IMR-90 (cell line): Measurements from ENCODE around the gene DDX42. TPM values are rescaled to one million over a fixed set of nuclear protein-coding genes. Genes with fewer than 3 reads are reported as not detected.

Experiments used
- ATAC-seq: fragments of 200-7000 bp; cut with Tn5 transposase; 2 replicates; pipeline ENCODE4 v1.9.1; 2020; ENCODE audit warnings: low read depth, mild to moderate bottlenecking, moderate library complexity
- BruUV-seq: library from RNA; stranded (reverse); fragments of 400-500 nt; replicated peaks from 2 replicates; lab custom pipeline; 2021; lab: Mats Ljungman, UMichigan
- CTCF ChIA-PET: fragments of 300-600 bp; formaldehyde crosslinking; extraction: SDS; loops from one replicate; lab custom pipeline; 2021; ENCODE audit warnings: antibody characterized with exemption; lab: Yijun Ruan, JAX
- POLR2A ChIA-PET: fragments of 300-600 bp; sonication (Branson Sonifier 250); formaldehyde crosslinking; loops from one replicate; lab custom pipeline; 2022; ENCODE audit warnings: antibody characterized with exemption; ENCODE audit not compliant: unreplicated experiment; lab: Charles Lee
- DNase-seq: peaks from one replicate; pipeline ENCODE4 v3.0.0; 2013
- H2AFZ ChIP-seq: replicated peaks from 2 replicates; pipeline ENCODE3; 2013; ENCODE audit warnings: low read length, mild to moderate bottlenecking; ENCODE audit not compliant: poor library complexity
- H2AK5ac ChIP-seq: 2 replicates; pipeline ENCODE4 v1.6.1; 2013; ENCODE audit warnings: low read depth, low read length, inconsistent platforms
- H2AK9ac ChIP-seq: replicated peaks from 2 replicates; pipeline ENCODE3; 2013; ENCODE audit warnings: mild to moderate bottlenecking, low read depth, low read length, moderate library complexity; ENCODE audit not compliant: poor library complexity
- H2BK120ac ChIP-seq: 2 replicates; pipeline ENCODE4 v1.6.1; 2013; ENCODE audit warnings: low read depth, low read length, inconsistent platforms
- H2BK15ac ChIP-seq: 3 replicates; pipeline ENCODE4 v1.6.1; 2013; ENCODE audit warnings: low read depth, low read length, inconsistent platforms
- H2BK20ac ChIP-seq: 2 replicates; pipeline ENCODE4 v1.6.1; 2013; ENCODE audit warnings: low read depth, mild to moderate bottlenecking, inconsistent platforms, low read length, moderate library complexity
- H2BK5ac ChIP-seq: 2 replicates; pipeline ENCODE4 v1.6.1; 2013; ENCODE audit warnings: mild to moderate bottlenecking, low read depth, low read length, inconsistent platforms; ENCODE audit not compliant: poor library complexity, severe bottlenecking
- H3K14ac ChIP-seq: replicated peaks from 2 replicates; pipeline ENCODE4 v1.6.1; 2013; ENCODE audit warnings: low read depth, low read length, inconsistent platforms
- H3K18ac ChIP-seq: 2 replicates; pipeline ENCODE4 v1.6.1; 2013; ENCODE audit warnings: low read depth, low read length, control low read depth
- H3K23ac ChIP-seq: 2 replicates; pipeline ENCODE4 v1.6.1; 2013; ENCODE audit warnings: low read depth, low read length, inconsistent platforms
- H3K27ac ChIP-seq: 2 replicates; pipeline ENCODE4 v1.5.1; 2013; ENCODE audit warnings: mild to moderate bottlenecking, control low read depth, low read length; ENCODE audit not compliant: insufficient read depth
- H3K27me3 ChIP-seq: 2 replicates; pipeline ENCODE4 v1.6.1; 2013; ENCODE audit warnings: low read length; ENCODE audit not compliant: control insufficient read depth, insufficient read depth
- H3K36me3 ChIP-seq: 2 replicates; pipeline ENCODE4 v1.6.1; 2013; ENCODE audit warnings: low read length, mixed read lengths; ENCODE audit not compliant: control insufficient read depth, insufficient read depth
- H3K4ac ChIP-seq: 2 replicates; pipeline ENCODE4 v1.6.1; 2013; ENCODE audit warnings: low read depth, low read length, inconsistent platforms
- H3K4me1 ChIP-seq: 2 replicates; pipeline ENCODE4 v1.6.1; 2013; ENCODE audit warnings: low read length, mixed read lengths; ENCODE audit not compliant: control insufficient read depth, insufficient read depth
- H3K4me2 ChIP-seq: 2 replicates; pipeline ENCODE4 v1.6.1; 2013; ENCODE audit warnings: low read depth, mild to moderate bottlenecking, control low read depth, low read length, moderate library complexity
- H3K4me3 ChIP-seq: 2 replicates; pipeline ENCODE4 v1.5.1; 2013; ENCODE audit warnings: low read depth, mild to moderate bottlenecking, control low read depth, low read length, moderate library complexity; ENCODE audit not compliant: insufficient read depth
- H3K56ac ChIP-seq: 2 replicates; pipeline ENCODE4 v1.6.1; 2013; ENCODE audit warnings: low read length, inconsistent platforms; ENCODE audit not compliant: insufficient read depth; ENCODE audit errors: extremely low read depth
- H3K79me1 ChIP-seq, 2 experiments: 2 replicates each; pipeline ENCODE4 v1.6.1; 2013; ENCODE audit warnings: low read length in 2 of 2, inconsistent platforms in 1 of 2, low read depth in 1 of 2
- H3K9ac ChIP-seq: 2 replicates; pipeline ENCODE4 v1.6.1; 2013; ENCODE audit warnings: low read depth, low read length, control low read depth
- H3K9me1 ChIP-seq: 2 replicates; pipeline ENCODE4 v1.6.1; 2013; ENCODE audit warnings: low read length, inconsistent platforms; ENCODE audit not compliant: insufficient read depth
- H3K9me3 ChIP-seq: 2 replicates; pipeline ENCODE4 v1.6.1; 2013; ENCODE audit warnings: low read length; ENCODE audit not compliant: control insufficient read depth, insufficient read depth
- H4K20me1 ChIP-seq: 2 replicates; pipeline ENCODE4 v1.6.1; 2013; ENCODE audit warnings: low read length, inconsistent platforms; ENCODE audit not compliant: insufficient read depth
- H4K5ac ChIP-seq: 2 replicates; pipeline ENCODE4 v1.6.1; 2013; ENCODE audit warnings: mild to moderate bottlenecking, low read depth, low read length, control low read depth
- H4K8ac ChIP-seq, 2 experiments: 2 replicates each; pipeline ENCODE4 v1.6.1; 2013; ENCODE audit warnings: low read depth in 2 of 2, low read length in 2 of 2, control low read depth in 1 of 2, inconsistent platforms in 1 of 2
- H4K91ac ChIP-seq: 2 replicates; pipeline ENCODE4 v1.6.1; 2013; ENCODE audit warnings: low read depth, low read length, inconsistent platforms; ENCODE audit not compliant: insufficient read depth
- BHLHE40 ChIP-seq: fragments of 150-350 bp; IDR thresholded peaks from 2 replicates; pipeline ENCODE4 v1.6.1; 2016; ENCODE audit warnings: mild to moderate bottlenecking, low read depth, low read length
- CHD1 ChIP-seq: IDR thresholded peaks from 2 replicates; pipeline ENCODE4 v1.6.1; 2012; ENCODE audit warnings: low read depth, low read length, improper control_type of control experiment
- CTCF ChIP-seq: conservative IDR thresholded peaks from 2 replicates; pipeline ENCODE4 v1.5.1; 2012; ENCODE audit warnings: mild to moderate bottlenecking, low read depth, low read length, improper control_type of control experiment
- ELK1 ChIP-seq: fragments of 150-350 bp; IDR thresholded peaks from 2 replicates; pipeline ENCODE4 v1.6.1; 2016; ENCODE audit warnings: low read depth, mild to moderate bottlenecking, low read length, moderate library complexity, borderline replicate concordance
- FOS ChIP-seq: fragments of 150-350 bp; IDR thresholded peaks from 2 replicates; pipeline ENCODE4 v1.6.1; 2016; ENCODE audit warnings: low read depth, low read length
- POLR2A ChIP-seq: IDR thresholded peaks from 2 replicates; pipeline ENCODE4 v1.6.1; 2012; ENCODE audit warnings: mild to moderate bottlenecking, low read depth, low read length
- RCOR1 ChIP-seq: IDR thresholded peaks from 2 replicates; pipeline ENCODE4 v1.6.1; 2012; ENCODE audit warnings: mild to moderate bottlenecking, low read length, improper control_type of control experiment; ENCODE audit not compliant: insufficient replicate concordance
- USF2 ChIP-seq: fragments of 150-350 bp; IDR thresholded peaks from 2 replicates; pipeline ENCODE4 v1.6.1; 2017; ENCODE audit warnings: mild to moderate bottlenecking, antibody characterized with exemption, low read length, low read depth
- WGBS, 2 experiments: methylation state at CpG; one replicate each; pipeline versions ENCODE4 v1.1.5 to v1.1.7; 2013; ENCODE audit warnings: missing lambda C conversion rate in 2 of 2; ENCODE audit not compliant: insufficient read length in 1 of 2; ENCODE audit errors: extremely low coverage in 2 of 2; 5-methylcytosine and 5-hydroxymethylcytosine counted together
- dilution Hi-C: fragments of 300-500 bp; cut with HindIII; formaldehyde crosslinking; loops from one replicate; pipeline ENCODE4 v1.14.3; 2018; ENCODE audit warnings: low sequenced_read_pairs; ENCODE audit not compliant: unreplicated experiment
- in situ Hi-C: fragments of 300-500 bp; cut with MboI; formaldehyde crosslinking; loops from 3 replicates; pipeline ENCODE4 v1.14.3; 2019; ENCODE audit warnings: low sequenced_read_pairs, inconsistent platforms, mixed read lengths
- intact Hi-C: fragments of 100-400 bp; cut with micrococcal nuclease; formaldehyde crosslinking; loops from 2 replicates; pipeline ENCODE4 v1.10.0; 2022
- polyA plus RNA-seq, 3 experiments: library from polyadenylated mRNA; depleted of rRNA; stranded (reverse); fragments of >200 nt; gene quantifications; 2 replicates each; pipeline ENCODE4 v1.2.3, GENCODE V29; 2012; ENCODE audit warnings: low replicate concordance in 1 of 3
- total RNA-seq: library from RNA; depleted of rRNA; stranded (reverse); fragments of >200 nt; gene quantifications from 2 replicates; pipeline ENCODE4 v1.2.3, GENCODE V29; 2012

DDX42 gene
- total and polyA plus RNA-seq, 2 of the 4 experiments (the other 2 are of a cell fraction): 75.8 to 91.5 TPM

- peaks cover 6% of the 10 kb centered on the region; the same call in 1 of the 2 replicates for H3K4me1 ChIP-seq
- dilution Hi-C loops: no loop called here
- H2AK5ac ChIP-seq: no peak overlapping the region
- H3K23ac ChIP-seq: no peak overlapping the region
- H3K9ac ChIP-seq: no peak overlapping the region
- in situ Hi-C loops: no loop called here
- H2BK15ac ChIP-seq: no peak overlapping the region
- H4K20me1 ChIP-seq: peaks cover 85% of the 10 kb centered on the region
- no peak overlapping the region for H4K5ac ChIP-seq
- WGBS, 2 experiments: no CpG with 5 or more reads among the region's 1 CpG
- ATAC-seq (no peak), DNase-seq (no peak)
- H3K79me1 ChIP-seq: peaks cover 16 to 64% of the 10 kb centered on the region in 2 experiments; a peak in 3 of 4 replicates
- H4K91ac ChIP-seq: no peak overlapping the region
- intact Hi-C loops: no loop called here
- H2BK20ac ChIP-seq: no peak overlapping the region
- H3K14ac ChIP-seq: no peak overlapping the region
- H3K36me3 ChIP-seq: peaks cover 35% of the 10 kb centered on the region
- peaks cover 12% of the 10 kb centered on the region for H3K9me1 ChIP-seq
- no peak overlapping the region for H3K18ac ChIP-seq
- H3K4me3 ChIP-seq: no peak overlapping the region
- H3K27ac ChIP-seq: no peak overlapping the region; the same call in 1 of the 2 replicates
- no peak overlapping the region for H2BK5ac ChIP-seq
- no peaks in the 10 kb centered on the region for H3K9me3 ChIP-seq
- no peak overlapping the region for H2AK9ac ChIP-seq
- H3K4ac ChIP-seq: no peak overlapping the region
- no peak overlapping the region for H2AFZ ChIP-seq
- BruUV-seq: no TSS peak
- H2BK120ac ChIP-seq: no peak overlapping the region
- H4K8ac ChIP-seq: no peak overlapping the region
- no peak overlapping the region for H3K4me2 ChIP-seq
- ChIA-PET CTCF (no interaction called here), POLR2A (no interaction called here)
- TF ChIP-seq BHLHE40 (no peak), CHD1 (no peak), POLR2A (no peak), ELK1 (no peak), CTCF (no peak), FOS (no peak), RCOR1 (no peak), USF2 (no peak)
- H3K56ac ChIP-seq: no peak overlapping the region
- no peaks in the 10 kb centered on the region for H3K27me3 ChIP-seq
Measured at GRCh38 chr17:63786117-63786516, 12.1 kb downstream of the DDX42 start.
